ENCODE measurements around the gene KRTAP1-5. TPM values are rescaled to one million over a fixed set of nuclear protein-coding genes. Genes with fewer than 3 reads are reported as not detected.
"Not testable (repeated sequence)": the region's sequence is repeated elsewhere in the genome, so short reads cannot be mapped to it uniquely, and the experiment has no call there.

The KRTAP1-5 gene
- total RNA-seq, 6 experiments from 2014 or later, result 61.6 to 114 (median 76.8) TPM

- TF ChIP-seq, protein P1, sequence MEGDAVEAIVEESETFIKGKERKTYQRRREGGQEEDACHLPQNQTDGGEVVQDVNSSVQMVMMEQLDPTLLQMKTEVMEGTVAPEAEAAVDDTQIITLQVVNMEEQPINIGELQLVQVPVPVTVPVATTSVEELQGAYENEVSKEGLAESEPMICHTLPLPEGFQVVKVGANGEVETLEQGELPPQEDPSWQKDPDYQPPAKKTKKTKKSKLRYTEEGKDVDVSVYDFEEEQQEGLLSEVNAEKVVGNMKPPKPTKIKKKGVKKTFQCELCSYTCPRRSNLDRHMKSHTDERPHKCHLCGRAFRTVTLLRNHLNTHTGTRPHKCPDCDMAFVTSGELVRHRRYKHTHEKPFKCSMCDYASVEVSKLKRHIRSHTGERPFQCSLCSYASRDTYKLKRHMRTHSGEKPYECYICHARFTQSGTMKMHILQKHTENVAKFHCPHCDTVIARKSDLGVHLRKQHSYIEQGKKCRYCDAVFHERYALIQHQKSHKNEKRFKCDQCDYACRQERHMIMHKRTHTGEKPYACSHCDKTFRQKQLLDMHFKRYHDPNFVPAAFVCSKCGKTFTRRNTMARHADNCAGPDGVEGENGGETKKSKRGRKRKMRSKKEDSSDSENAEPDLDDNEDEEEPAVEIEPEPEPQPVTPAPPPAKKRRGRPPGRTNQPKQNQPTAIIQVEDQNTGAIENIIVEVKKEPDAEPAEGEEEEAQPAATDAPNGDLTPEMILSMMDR (IDR thresholded peaks at IDR 0.05), result no peak
- DNase-seq, result peak; percentile 79
- Mint-ChIP-seq H3K36me3 (ENCODE audit: low read depth) (peaks cover 23% of the 10 kb centered on the region), H3K9me3 (peaks cover 6% of the 10 kb centered on the region; the same call in 1 of the 2 replicates), H3K4me3 (no peak overlapping the region), H3K4me1 (ENCODE audit: low read depth) (peaks cover 83% of the 10 kb centered on the region), H3K27ac (peak overlapping the region; percentile 68), H3K27me3 (ENCODE audit: insufficient read depth) (peaks cover 1% of the 10 kb centered on the region)
These were observed 25.6 kb upstream of the KRTAP1-5 start for GRCh38 chr17:41052566-41052965.

GRCh38 chr17:41049110-41049509 lies 22.1 kb upstream of the KRTAP1-5 start:
- peak overlapping the region; percentile 93 for H3K27ac Mint-ChIP-seq
- peak overlapping the region; percentile 69 for H3K4me3 Mint-ChIP-seq
- H3K36me3 Mint-ChIP-seq (ENCODE audit: low read depth), result peaks cover 19% of the 10 kb centered on the region
- TF ChIP-seq, protein P1 (IDR thresholded peaks at IDR 0.05), result no peak
- DNase-seq, result peak; percentile 93
- H3K27me3 Mint-ChIP-seq (ENCODE audit: insufficient read depth), result peaks cover 1% of the 10 kb centered on the region
- peaks cover 9% of the 10 kb centered on the region for H3K9me3 Mint-ChIP-seq
- H3K4me1 Mint-ChIP-seq (ENCODE audit: low read depth), result peaks cover 70% of the 10 kb centered on the region

- DNase-seq, result peak; percentile 91
- TF ChIP-seq, protein P1 (IDR thresholded peaks at IDR 0.05), result no peak
- Mint-ChIP-seq H3K4me3 (peak overlapping the region; percentile 69), H3K9me3 (peaks cover 10% of the 10 kb centered on the region), H3K27me3 (ENCODE audit: insufficient read depth) (peaks cover 1% of the 10 kb centered on the region), H3K27ac (peak overlapping the region; percentile 93), H3K36me3 (ENCODE audit: low read depth) (peaks cover 21% of the 10 kb centered on the region), H3K4me1 (ENCODE audit: low read depth) (peaks cover 70% of the 10 kb centered on the region)
These were observed 21.4 kb upstream of the KRTAP1-5 start for GRCh38 chr17:41048441-41048840.

GRCh38 chr17:41046735-41047465 lies 19.9 kb upstream of the KRTAP1-5 start, which contains the start of gene KRTAP2-1:
KRTAP2-1 (minus strand) TSS chr17:41047316; CDS start chr17:41047267, 49 bp downstream.
- peaks cover 64% of the 10 kb centered on the region for H3K4me1 Mint-ChIP-seq (ENCODE audit: low read depth)
- H3K27ac Mint-ChIP-seq, result peak within 1 kb of the TSS; percentile 93
- H3K4me3 Mint-ChIP-seq; H3K27me3 Mint-ChIP-seq (ENCODE audit: insufficient read depth); DNase-seq: not testable (repeated sequence)
- H3K36me3 Mint-ChIP-seq (ENCODE audit: low read depth), result peaks cover 24% of the 10 kb centered on the region
- peaks cover 14% of the 10 kb centered on the region for H3K9me3 Mint-ChIP-seq

- Mint-ChIP-seq H3K27ac (no peak overlapping the region), H3K4me3 (no peak overlapping the region), H3K27me3 (ENCODE audit: insufficient read depth) (no peaks in the 10 kb centered on the region; the same call in 1 of the 2 replicates), H3K36me3 (ENCODE audit: low read depth) (peaks cover 24% of the 10 kb centered on the region), H3K4me1 (ENCODE audit: low read depth) (peaks cover 55% of the 10 kb centered on the region), H3K9me3 (peaks cover 14% of the 10 kb centered on the region)
- no peak for DNase-seq
- TF ChIP-seq, protein P1 (IDR thresholded peaks at IDR 0.05), result no peak
These were observed 15.9 kb upstream of the KRTAP1-5 start for GRCh38 chr17:41042953-41043352.

DNA sequence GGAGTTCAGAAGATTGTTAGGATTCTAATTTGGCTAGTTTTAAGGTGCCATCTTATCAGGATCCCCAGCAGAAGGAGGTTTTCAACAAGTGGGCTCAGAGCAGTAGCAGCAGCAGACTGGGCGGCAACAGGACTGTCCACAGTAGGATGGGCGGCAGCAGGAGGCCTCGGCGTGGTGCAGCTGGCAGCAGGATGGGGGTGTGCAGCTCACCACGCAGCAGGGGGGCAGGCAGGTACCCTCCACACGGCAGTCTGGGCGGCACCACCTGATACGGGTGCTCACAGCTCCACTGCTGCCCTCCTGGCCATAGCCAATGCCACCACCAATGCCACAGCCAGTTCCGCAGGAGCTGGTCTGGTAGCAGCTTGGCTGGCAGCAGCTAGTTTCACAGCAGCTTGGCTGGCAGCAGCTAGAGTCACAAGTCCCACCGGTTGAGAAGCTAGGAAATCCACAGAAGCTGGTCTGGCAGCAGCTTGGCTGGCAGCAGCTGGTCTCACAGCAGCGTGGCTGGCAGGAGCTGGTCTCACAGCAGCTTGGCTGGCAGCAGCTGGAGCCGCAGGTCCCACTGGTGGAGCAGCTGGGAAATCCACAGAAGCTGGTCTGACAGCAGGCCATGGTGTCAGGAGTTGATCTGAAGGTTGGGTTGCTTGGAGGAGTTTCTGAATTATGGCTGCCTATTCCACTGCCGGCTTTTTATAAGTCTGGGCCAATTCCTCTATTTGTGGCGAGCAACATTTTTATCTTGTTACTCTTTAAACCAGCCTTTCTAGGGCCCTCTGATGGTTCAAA lies 14.0 kb upstream of the KRTAP1-5 start, which contains the start of gene KRTAP1-1:
TSS of gene KRTAP1-1 (minus strand) at position 668 of the 789 bp plus-strand sequence. CDS start at position 615, 53 bp downstream.
- Mint-ChIP-seq H3K36me3 (ENCODE audit: low read depth) (peaks cover 24% of the 10 kb centered on the region), H3K4me1 (ENCODE audit: low read depth) (peaks cover 56% of the 10 kb centered on the region), H3K9me3 (peaks cover 14% of the 10 kb centered on the region)
- not testable (repeated sequence) for H3K27ac Mint-ChIP-seq; H3K27me3 Mint-ChIP-seq (ENCODE audit: insufficient read depth); H3K4me3 Mint-ChIP-seq; DNase-seq
